T-helper 1 cell (primary cell): ENCODE measurements around the gene PCED1B.
"Not testable (repeated sequence)": the region's sequence is repeated elsewhere in the genome, so short reads cannot be mapped to it uniquely, and the experiment has no call there.

Source experiments
- DNase-seq, 5 donors: peaks; one replicate each; pipeline ENCODE4 v3.0.0-alpha.2; 2012 to 2020

PCED1B gene

GRCh38 chr12:47244835-47245234 is 165.4 kb downstream of the PCED1B start:
- no peak for DNase-seq

GRCh38 chr12:47245623-47246022 is 166.2 kb downstream of the PCED1B start:
- DNase-seq: no peak

- no peak for DNase-seq
Measured at GRCh38 chr12:47247418-47247817, 168.0 kb downstream of the PCED1B start.

GRCh38 chr12:47249082-47249481 is 169.7 kb downstream of the PCED1B start:
- DNase-seq: no peak

GRCh38 chr12:47249719-47250357 is 170.4 kb downstream of the PCED1B start:
- no peak for DNase-seq

- no peak for DNase-seq
Measured at GRCh38 chr12:47251919-47252318, 172.5 kb downstream of the PCED1B start.

- no peak for DNase-seq
Measured at GRCh38 chr12:47264951-47265350, 185.5 kb downstream of the PCED1B start.

GRCh38 chr12:47265391-47265790 is 186.0 kb downstream of the PCED1B start:
- DNase-seq: no peak

GRCh38 chr12:47267571-47267970 is 188.2 kb downstream of the PCED1B start:
- DNase-seq: no peak

GRCh38 chr12:47268501-47269454 is 189.4 kb downstream of the PCED1B start:
- no peak for DNase-seq

GRCh38 chr12:47269916-47270315 is 190.5 kb downstream of the PCED1B start:
- no peak for DNase-seq

GRCh38 chr12:47270782-47271664 is 191.6 kb downstream of the PCED1B start:
- peak in 1 of 5 donors; percentile 32 for DNase-seq

- no peak for DNase-seq
Measured at GRCh38 chr12:47271800-47272239, 192.4 kb downstream of the PCED1B start.

- no peak for DNase-seq
Measured at GRCh38 chr12:47272412-47273190, 193.2 kb downstream of the PCED1B start.

GRCh38 chr12:47273191-47273626 is 193.8 kb downstream of the PCED1B start:
- no peak for DNase-seq

- DNase-seq: no peak
Measured at GRCh38 chr12:47274760-47275159, 195.3 kb downstream of the PCED1B start.

- DNase-seq: no peak
Measured at GRCh38 chr12:47276253-47276620, 196.8 kb downstream of the PCED1B start.

GRCh38 chr12:47276621-47277309 is 197.3 kb downstream of the PCED1B start:
- DNase-seq: peak in 4 of 5 donors; percentile 31 to 92 (median 42)

GRCh38 chr12:47277972-47278448 is 198.6 kb downstream of the PCED1B start:
- peak in 1 of 5 donors; percentile 23 for DNase-seq

GRCh38 chr12:47279758-47280157 is 200.3 kb downstream of the PCED1B start:
- DNase-seq: not testable (repeated sequence)
